ENCODE results near the gene PRELID1. TPM values are rescaled to one million over a fixed set of nuclear protein-coding genes. Genes with fewer than 3 reads are reported as not detected.
A peak's percentile ranks its signal among the peaks of the same experiment; 100 is the strongest.

The PRELID1 gene
- total and polyA plus RNA-seq, 10 of the 15 experiments (the other 5 are each of a cell fraction or from before 2014, with no cell fraction given): 30.9 to 584 (median 254) TPM

DNA sequence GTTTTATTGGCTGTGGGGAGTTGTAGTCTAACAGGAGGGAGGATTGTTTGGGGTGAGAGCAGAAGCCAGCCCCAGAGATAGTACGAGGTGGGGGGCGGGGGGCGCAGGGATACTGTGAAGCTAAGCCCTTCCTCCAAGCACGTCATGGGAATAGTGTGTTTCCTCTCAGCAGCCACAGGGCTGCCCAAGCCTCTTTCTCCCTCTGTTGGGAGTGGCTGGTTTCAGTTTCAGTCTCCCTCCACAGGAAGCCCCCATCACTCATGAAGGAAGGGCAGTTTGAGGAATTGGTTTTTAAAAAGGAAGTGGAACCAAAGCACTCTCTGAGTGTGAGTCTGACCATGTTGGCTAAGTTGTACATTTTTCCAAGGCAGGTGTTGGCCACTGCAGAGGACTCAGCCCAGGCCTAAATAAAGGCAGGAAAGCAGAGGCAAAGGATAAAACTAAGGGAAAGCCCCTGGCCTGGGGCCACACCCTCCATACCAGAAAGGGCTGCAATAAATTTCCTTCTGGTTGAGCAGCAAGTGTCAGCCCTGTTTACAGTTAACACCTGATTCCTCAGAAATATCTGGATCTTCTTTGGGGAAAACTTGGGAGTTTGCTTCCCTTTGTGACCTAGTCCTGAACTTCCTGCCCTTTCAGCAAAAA lies 3.2 kb upstream of the PRELID1 start (continued):
- peak; percentile 83 for TF ChIP-seq NFIC (IDR thresholded peaks at IDR 0.05; ENCODE audit: low read depth, low read length)

GRCh38 chr5:177300951-177301350 lies 2.6 kb upstream of the PRELID1 start:
- WGBS (ENCODE audit: insufficient coverage, insufficient replicate concordance, low lambda C conversion rate, missing lambda C conversion rate): 93% methylated on average over 2 of the region's 2 CpGs
- no peaks in the 10 kb centered on the region for H3K9me3 ChIP-seq (replicated peaks; ENCODE audit: control insufficient read depth, insufficient read depth, low read length)
- TF ChIP-seq CREB1 (IDR thresholded peaks at IDR 0.05; ENCODE audit: low read depth): no peak
- H2AFZ ChIP-seq (ENCODE audit: control insufficient read depth, low read depth, low read length): no peak overlapping the region
- RAD21 ChIA-PET (ENCODE audit: unreplicated experiment): interaction anchor here (0.5 to 2.3 kb wide), 11 partner anchors 10 to 189 kb away, joined by 3 to 12 read pairs (median 4); no protein-coding TSS in a partner anchor
- peak overlapping the region; percentile 83 for H3K27ac ChIP-seq (ENCODE audit: control insufficient read depth, insufficient read depth)
- peak overlapping the region; percentile 78 for H3K4me2 ChIP-seq (ENCODE audit: control insufficient read depth, insufficient read depth)
- no peaks in the 10 kb centered on the region for H3K27me3 ChIP-seq (replicated peaks in 1 of 2; ENCODE audit: control insufficient read depth in 2 of 2, insufficient read depth in 2 of 2, low read length in 1 of 2)
- H3K79me2 ChIP-seq (ENCODE audit: control insufficient read depth, insufficient read depth, low read length): peaks cover 43% of the 10 kb centered on the region
- intact Hi-C loops (cut with micrococcal nuclease; ENCODE audit: unreplicated experiment): loop anchor here (5.0 to 10.0 kb wide), 3 partner anchors 164 to 294 kb away; partner anchors contain the start of gene TMED9
- ATAC-seq (no peak), DNase-seq (ENCODE audit: low read depth, low spot score) (no peak), FAIRE-seq (no peak)
- peaks cover 5 to 18% of the 10 kb centered on the region in 2 experiments for H3K36me3 ChIP-seq (ENCODE audit: control insufficient read depth in 2 of 2, insufficient read depth in 2 of 2, low read length in 1 of 2)
- peak overlapping the region; percentile 34 for H3K4me3 ChIP-seq
- H4K20me1 ChIP-seq (ENCODE audit: control insufficient read depth, insufficient read depth): no peaks in the 10 kb centered on the region
- peak overlapping the region; percentile 18; the same call in 1 of the 2 replicates for H3K9ac ChIP-seq (ENCODE audit: control insufficient read depth, insufficient read depth, low read length)
- CTCF ChIA-PET: interaction anchor here (0.6 to 3.6 kb wide), 13 partner anchors 8 to 230 kb away, joined by 3 to 35 read pairs (median 4); partner anchors contain the start of gene RGS14
- no TSS peak for BruUV-seq (replicated peaks)
- SMC1A ChIA-PET (ENCODE audit: uncharacterized antibody, unreplicated experiment): interaction anchor here (0.7 to 2.0 kb wide), 6 partner anchors 9 to 187 kb away, joined by 3 to 10 read pairs (median 4); partner anchors contain the start of gene MXD3
- H3K4me1 ChIP-seq (ENCODE audit: control insufficient read depth, insufficient read depth, low read length): peaks cover 48% of the 10 kb centered on the region
- POLR2A ChIA-PET: interaction anchor here (0.5 to 2.2 kb wide), 9 partner anchors 12 to 757 kb away, joined by 3 to 11 read pairs (median 5); partner anchors contain the start of gene NSD1
- in situ Hi-C loops (cut with MboI): no loop called here
